ENCODE results near the gene COL5A1.

The COL5A1 gene

DNA sequence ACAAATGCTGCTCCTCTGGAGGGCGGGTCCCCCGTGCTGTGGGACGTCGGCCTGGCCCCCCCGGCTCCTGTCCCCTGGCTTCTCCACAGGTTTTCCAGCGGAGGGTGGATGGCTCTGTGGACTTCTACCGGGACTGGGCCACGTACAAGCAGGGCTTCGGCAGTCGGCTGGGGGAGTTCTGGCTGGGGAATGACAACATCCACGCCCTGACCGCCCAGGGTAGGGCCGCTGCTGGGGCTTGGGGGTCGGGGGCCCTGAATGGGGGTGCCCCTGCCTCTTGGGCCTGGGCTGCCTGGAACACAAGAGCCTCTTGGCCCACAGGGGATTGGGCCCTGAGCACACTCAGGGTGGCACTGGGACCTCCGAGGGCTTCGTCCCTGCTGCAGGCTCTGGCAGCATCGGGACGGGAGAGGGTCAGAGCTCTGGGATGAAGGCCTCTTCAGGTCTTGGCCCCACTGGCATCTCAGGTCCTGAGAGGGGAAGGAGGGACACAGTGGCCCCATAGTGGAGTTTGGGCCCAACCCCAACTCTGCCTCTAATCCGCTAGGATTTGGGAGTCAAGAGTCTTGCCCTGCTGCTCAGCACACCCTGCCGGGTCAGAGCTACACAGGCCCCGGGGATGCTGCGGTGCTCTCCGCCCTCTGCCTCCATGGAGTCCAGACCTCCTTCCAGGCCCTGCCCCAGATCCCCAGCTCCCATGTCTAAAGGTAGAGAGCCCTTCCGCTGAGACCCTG lies 244.2 kb downstream of the COL5A1 start:
- no peak for FAIRE-seq

DNA sequence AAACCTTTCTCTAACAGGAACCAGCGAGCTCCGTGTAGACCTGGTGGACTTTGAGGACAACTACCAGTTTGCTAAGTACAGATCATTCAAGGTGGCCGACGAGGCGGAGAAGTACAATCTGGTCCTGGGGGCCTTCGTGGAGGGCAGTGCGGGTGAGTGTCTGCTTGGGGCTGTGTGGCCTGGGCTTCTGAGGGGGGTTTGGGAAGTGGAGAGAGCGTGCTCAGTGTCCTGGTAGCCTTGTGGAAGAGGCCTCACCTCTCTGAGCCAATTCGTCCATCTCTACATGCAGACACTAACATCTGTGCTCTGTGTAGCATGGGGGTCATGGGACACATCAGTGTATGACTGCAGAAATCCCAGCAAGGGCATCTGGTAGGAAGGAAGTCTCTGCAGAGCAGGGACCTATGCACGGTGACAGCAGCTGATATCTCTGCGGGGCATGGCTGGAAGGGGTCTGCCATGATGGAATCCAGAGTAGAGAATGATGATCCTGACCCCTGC lies 244.9 kb downstream of the COL5A1 start:
- FAIRE-seq, result no peak

DNA sequence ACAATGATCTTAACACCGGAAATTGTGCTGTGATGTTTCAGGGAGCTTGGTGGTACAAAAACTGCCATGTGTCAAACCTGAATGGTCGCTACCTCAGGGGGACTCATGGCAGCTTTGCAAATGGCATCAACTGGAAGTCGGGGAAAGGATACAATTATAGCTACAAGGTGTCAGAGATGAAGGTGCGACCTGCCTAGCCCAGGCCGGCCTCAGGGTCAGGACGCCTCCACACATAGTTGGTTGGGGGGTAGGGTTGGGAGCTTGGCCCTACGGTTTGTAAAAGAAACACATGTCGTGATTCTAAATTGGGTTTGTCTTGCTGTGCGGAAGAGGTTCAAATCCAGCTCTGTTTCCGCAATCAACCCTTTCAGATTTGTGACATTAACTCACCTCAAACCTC lies 245.6 kb downstream of the COL5A1 start:
- no peak for FAIRE-seq

DNA sequence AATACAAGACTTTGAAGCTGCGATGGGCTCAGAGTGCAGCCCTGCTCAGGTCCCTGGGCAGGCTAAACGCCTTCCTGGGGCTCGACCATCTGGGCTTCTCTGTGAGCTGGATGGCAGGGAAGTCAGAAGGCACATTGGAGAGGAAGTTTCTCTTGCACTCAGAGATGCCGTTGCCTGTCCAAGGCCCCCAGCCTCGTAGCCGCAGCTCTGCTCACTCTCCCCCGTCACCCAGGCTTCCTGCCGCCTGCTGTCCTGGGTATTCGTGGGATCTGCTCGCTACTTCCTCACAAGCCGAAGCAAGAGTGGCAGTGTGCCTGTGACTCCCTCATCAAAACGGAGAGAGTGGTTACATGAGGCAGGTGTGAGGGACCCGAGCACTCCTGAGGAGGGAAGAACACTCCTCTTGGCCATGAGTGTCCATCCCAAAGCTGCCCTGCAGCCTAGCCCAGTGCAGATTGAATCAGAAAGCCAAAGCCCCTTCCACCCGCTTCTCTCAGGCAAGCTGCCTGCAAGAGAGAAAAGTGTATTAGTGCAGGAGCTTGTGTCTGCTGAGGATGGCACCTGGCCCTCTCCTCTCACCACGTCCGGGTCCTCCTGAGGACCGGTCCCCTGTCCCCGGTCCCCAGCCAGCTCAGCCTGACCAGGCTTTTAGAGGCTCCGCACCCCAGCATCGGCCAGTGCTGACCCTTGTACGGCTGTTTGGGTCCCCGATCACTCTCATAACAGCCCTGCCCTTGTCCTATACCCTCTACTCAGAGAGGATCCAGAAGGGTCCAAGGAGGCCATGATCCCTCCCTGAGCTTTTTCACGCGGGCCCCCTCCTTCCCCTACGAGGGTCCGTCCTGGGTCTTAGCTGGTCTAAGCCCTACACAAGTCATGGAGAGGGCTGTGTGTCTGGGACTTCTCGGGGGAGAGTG lies 246.3 kb downstream of the COL5A1 start:
- no peak for FAIRE-seq

DNA sequence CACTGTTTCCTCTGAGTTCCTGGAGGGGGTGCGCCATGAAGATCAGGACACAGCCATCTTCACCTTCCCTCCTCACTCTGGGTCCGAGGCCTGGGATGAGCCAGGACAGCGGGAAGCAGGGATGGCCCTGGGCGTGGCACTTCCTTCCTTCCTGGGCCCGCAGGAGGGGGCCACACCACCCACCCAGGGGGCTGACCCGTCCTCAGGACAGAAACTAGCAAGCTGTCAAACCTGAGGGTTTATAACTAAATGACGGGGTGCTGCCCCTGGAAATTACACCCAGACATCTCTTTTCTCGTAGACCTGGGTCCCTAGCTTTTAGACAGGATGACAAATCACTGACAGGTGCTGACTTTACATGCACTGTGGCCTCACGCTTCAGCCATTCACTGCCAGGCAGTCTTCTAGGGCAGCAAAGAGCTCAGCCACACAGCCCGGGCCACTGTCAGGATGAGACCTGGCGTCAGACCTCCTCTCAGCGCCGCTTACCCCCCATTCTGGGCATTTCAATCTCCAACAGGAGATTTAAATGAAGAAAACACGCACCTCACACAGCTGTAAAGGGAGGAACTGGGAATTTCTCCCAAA lies 247.1 kb downstream of the COL5A1 start:
- no peak for FAIRE-seq

DNA sequence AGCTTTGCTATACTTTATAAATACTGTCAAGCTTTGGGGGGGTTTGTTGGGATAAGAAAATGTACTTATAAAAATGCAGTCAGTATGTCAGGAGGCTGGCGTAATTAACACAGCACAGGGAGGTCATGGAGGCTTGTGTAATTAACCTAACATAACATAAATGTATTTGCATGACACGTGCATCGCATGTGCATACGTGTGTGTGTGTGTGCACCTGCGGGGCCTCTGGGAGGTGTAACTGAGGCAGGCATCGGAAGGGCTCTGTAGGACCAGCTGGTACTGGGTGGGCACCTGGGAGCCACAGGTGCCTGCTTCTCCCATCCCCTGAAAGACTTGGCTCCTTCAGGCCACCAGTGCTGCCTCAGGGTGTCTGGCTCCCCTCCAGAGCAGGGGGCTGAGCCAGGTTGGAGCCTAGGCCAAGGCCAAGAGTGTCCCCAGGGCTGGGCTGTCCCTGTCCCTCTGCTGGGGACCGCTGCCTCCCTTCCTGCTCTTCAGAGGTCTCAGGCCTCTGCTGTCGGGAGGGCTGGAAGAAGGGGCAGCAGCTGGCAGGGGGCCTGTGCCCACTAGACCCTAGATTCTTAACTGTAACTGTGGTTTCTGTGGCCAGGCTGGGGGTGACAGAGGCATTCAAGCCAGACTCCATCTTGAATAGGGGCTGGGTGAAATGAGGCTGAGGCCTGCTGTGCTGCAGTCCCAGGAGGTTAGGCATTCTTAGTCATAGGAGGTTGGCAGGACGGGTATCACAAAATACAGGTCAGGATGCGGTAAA lies 248.0 kb downstream of the COL5A1 start:
- no peak for FAIRE-seq

DNA sequence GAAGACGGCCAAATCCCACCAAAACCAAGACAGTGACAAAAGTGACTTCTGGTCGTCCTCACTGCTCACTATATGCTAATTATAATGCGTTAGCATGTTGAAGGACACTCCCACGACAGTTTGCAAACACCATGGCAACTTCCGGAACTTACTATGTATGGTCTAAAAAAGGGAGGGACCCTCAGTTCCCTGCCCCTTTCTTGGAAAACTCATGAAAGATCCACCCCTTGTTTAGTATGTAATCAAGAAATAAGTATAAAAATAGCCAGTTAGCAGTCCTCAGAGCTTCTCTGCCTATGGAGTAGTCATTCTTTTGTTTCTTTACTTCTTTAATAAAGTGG lies 248.5 kb downstream of the COL5A1 start:
- FAIRE-seq, result no peak

DNA sequence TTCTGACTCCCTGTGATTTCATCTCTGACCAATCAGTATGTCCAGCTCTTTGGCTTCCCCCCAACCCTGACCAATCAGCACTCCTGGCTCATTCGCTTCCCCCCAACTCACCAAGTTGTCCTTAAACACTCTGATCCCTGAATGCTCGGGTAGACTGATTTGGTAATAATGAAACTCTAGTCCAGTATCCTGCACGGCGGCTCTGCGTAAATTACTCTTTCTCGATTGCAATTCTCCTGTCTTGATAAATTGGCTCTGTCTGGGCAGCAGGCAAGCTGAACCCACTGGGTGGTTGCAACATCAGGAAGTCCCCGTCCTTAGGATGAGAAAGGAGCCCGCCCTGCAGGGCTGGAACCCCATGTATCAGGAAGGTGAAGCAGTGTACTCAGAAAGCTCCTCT lies 249.4 kb downstream of the COL5A1 start:
- FAIRE-seq, result no peak

DNA sequence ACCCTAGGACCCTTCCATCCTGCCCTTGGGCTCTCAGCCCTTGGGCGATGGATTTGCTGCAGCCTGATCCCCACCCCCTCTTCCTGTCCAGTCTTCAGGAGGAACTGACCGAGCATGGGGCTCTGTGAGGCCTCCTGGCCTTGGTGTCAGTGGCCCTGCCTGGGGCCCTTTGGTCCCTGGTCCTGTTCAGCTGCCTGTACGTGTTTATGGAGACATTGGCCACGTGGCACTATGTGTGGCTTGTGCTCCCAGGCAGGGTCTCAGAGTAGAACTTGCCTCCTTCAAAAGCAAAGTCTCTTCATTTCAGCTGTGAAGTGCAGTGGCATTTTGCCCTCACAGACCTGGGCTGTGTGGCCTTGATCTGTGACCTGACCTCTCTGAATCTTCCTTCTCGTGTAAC lies 250.1 kb downstream of the COL5A1 start:
- no peak for FAIRE-seq

DNA sequence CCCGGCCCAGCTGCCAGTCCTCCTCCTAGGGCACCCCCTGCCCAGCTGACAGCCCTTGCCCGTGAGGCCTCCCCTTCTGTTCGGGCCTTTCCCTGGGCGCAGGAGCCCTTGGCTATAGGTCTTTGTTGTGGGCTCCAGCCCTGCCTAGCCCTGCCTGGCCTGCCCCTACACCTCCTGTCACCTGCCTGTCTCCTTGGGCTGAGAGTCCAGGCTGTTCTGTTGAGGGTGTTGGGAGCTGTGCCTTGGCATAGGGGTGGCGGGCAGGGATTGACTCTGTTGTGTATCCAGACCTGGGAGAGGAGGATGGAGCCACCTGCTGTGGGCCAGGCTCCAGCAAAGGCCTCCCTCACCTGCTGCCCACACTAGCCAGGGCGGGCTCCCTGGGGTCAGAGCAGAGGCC lies 250.6 kb downstream of the COL5A1 start:
- FAIRE-seq, result no peak

DNA sequence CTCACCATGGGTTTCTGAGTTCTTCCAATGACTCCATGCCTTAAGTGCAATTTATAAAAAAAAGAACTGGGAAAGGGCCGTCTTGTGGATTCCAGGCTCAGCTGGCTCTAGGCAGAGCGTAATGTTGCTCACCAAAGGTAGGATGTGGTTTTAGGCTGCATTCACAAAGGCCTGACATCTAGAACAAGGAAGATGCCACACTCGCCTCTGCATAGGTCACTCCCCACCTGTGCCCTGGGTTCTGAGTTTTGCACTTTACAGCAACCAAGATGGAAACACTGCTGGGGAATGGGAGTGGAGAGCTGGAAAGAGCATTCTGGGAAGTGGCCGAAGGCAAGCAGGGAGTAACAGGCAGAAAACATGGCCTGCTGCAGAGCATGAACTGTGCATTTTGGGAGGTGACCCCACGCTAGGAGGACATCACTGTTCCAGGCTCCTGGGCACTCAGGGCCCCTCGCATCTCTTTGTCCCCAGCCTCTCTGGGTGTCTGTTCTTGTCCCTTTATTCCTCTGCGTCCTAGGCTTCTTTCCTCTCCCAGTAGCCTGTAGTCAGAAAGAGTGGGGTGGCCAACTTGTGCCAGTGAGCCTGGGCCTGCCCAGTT lies 251.3 kb downstream of the COL5A1 start:
- no peak for FAIRE-seq

Data from colon (tissue), 2 donors.